PC-9 (cell line): ENCODE data around the gene PDS5B. TPM values are rescaled to one million over a fixed set of nuclear protein-coding genes. Genes with fewer than 3 reads are reported as not detected.

ENCODE experiments used
- BruUV-seq: library from RNA; stranded (reverse); fragments of 400-500 nt; replicated peaks from 2 replicates; lab custom pipeline; 2021; lab: Mats Ljungman, UMichigan
- CTCF ChIA-PET: fragments of 300-600 bp; sonication (Branson Sonifier 250); formaldehyde crosslinking; loops from one replicate; lab custom pipeline; 2022; ENCODE audit warnings: antibody characterized with exemption; lab: Charles Lee
- POLR2A ChIA-PET: fragments of 300-600 bp; sonication (Branson Sonifier 250); formaldehyde crosslinking; loops from one replicate; lab custom pipeline; 2022; ENCODE audit warnings: antibody characterized with exemption; ENCODE audit not compliant: unreplicated experiment; lab: Charles Lee
- DNase-seq, 2 experiments: peaks; one replicate each; pipeline versions ENCODE4 v3.0.0 to v3.0.0-alpha.2; 2015 to 2022; ENCODE audit warnings: mixed read lengths in 1 of 2
- H2AFZ ChIP-seq: fragments of 200-600 bp; sonication (generic); 2 replicates; pipeline ENCODE4 v1.8.1; 2017; ENCODE audit warnings: antibody characterized with exemption
- H3F3A ChIP-seq: fragments of 200-600 bp; sonication (generic); 2 replicates; pipeline ENCODE4 v1.8.1; 2017; ENCODE audit warnings: antibody characterized with exemption, mild to moderate bottlenecking, low read depth; ENCODE audit not compliant: insufficient read depth
- H3K27ac ChIP-seq: fragments of 200-600 bp; sonication (generic); 2 replicates; pipeline ENCODE4 v1.6.1; 2016; ENCODE audit warnings: mixed run types
- H3K27me3 ChIP-seq: fragments of 200-600 bp; sonication (generic); 2 replicates; pipeline ENCODE4 v1.6.1; 2016; ENCODE audit warnings: low read depth, mixed run types; ENCODE audit not compliant: insufficient read depth
- H3K36me3 ChIP-seq: fragments of 200-600 bp; sonication (generic); 2 replicates; pipeline ENCODE4 v1.6.1; 2016; ENCODE audit warnings: low read depth, mixed run types
- H3K4me1 ChIP-seq: fragments of 200-600 bp; sonication (generic); replicated peaks from 2 replicates; pipeline ENCODE4 v1.6.1; 2016; ENCODE audit warnings: mixed run types; ENCODE audit not compliant: insufficient read depth
- H3K4me2 ChIP-seq: fragments of 200-600 bp; sonication (generic); 2 replicates; pipeline ENCODE4 v1.6.1; 2017; ENCODE audit warnings: mixed run types
- H3K4me3 ChIP-seq: fragments of 200-600 bp; sonication (generic); 2 replicates; pipeline ENCODE4 v1.6.1; 2016; ENCODE audit warnings: mixed run types
- H3K79me2 ChIP-seq: fragments of 200-600 bp; sonication (generic); 2 replicates; pipeline ENCODE4 v1.6.1; 2017; ENCODE audit warnings: low read depth, mixed run types
- H3K9me2 ChIP-seq: fragments of 200-600 bp; sonication (generic); 2 replicates; pipeline ENCODE4 v1.8.1; 2017; ENCODE audit warnings: mild to moderate bottlenecking; ENCODE audit not compliant: insufficient read depth
- H3K9me3 ChIP-seq: fragments of 200-600 bp; sonication (generic); 2 replicates; pipeline ENCODE4 v1.8.1; 2016; ENCODE audit warnings: low read depth; ENCODE audit not compliant: insufficient read depth
- H4K20me1 ChIP-seq: fragments of 200-600 bp; sonication (generic); 2 replicates; pipeline ENCODE4 v1.8.1; 2017; ENCODE audit not compliant: insufficient read depth
- EZH2 ChIP-seq: fragments of 200-600 bp; sonication (generic); IDR thresholded peaks from 2 replicates; pipeline ENCODE4 v1.8.0; 2017; ENCODE audit warnings: antibody characterized with exemption, low read depth
- intact Hi-C: fragments of 100-400 bp; cut with micrococcal nuclease; formaldehyde crosslinking; loops from one replicate; pipeline ENCODE4 v1.10.0; 2022; ENCODE audit not compliant: unreplicated experiment
- total RNA-seq: library from RNA; stranded (reverse); gene quantifications from 2 replicates; pipeline ENCODE4 v1.2.3, GENCODE V29; 2021
- TF ChIP-seq, protein P1 (sequence below): fragments of 200-600 bp; sonication (generic); conservative IDR thresholded peaks from 2 replicates; pipeline ENCODE4 v1.6.1; 2017; ENCODE audit warnings: mixed run types, antibody characterized with exemption, mild to moderate bottlenecking, moderate library complexity

The PDS5B gene
- total RNA-seq, 1 experiment from 2014 or later: 37.6 TPM

DNA sequence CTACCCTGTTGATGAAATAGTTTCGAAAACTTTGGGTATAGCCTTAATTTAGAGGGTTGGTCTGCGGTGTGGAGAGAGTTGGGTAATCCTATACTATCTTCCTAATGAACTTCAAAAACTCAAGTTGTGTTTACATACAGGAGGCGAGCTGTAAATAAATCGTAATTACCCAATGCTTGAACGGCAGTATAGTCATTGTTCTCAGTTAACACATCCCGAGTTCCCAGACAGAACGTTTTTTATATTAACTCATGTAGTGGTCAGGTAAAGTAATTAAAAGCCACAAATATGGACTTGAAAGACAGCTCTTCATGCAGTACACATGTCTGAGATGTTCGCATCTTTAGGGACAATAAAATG, 1.5 kb downstream of the PDS5B start:
- Histone ChIP-seq H3K27me3 (no peaks in the 10 kb centered on the region), H3K4me1 (peaks cover 30% of the 10 kb centered on the region), H3K79me2 (peaks cover 57% of the 10 kb centered on the region), H3F3A (peaks cover 13% of the 10 kb centered on the region), H3K36me3 (0 out of 2 replicates have a peak, but pooled peaks cover 5% of the 10 kb centered on the region), H3K9me2 (no peaks in the 10 kb centered on the region), H4K20me1 (peaks cover 24% of the 10 kb centered on the region; the same call in 1 of the 2 replicates), H3K4me2 (peak overlapping the region; percentile 89), H3K9me3 (no peaks in the 10 kb centered on the region), H3K27ac (peak overlapping the region; percentile 66), H3K4me3 (peak overlapping the region; percentile 71), H2AFZ (peak overlapping the region; percentile 77)
- CTCF ChIA-PET: interaction anchor here (1.2 kb wide), 1 partner anchor 52 kb away, joined by 3 read pairs; no protein-coding TSS in a partner anchor
- TF ChIP-seq, protein P1, sequence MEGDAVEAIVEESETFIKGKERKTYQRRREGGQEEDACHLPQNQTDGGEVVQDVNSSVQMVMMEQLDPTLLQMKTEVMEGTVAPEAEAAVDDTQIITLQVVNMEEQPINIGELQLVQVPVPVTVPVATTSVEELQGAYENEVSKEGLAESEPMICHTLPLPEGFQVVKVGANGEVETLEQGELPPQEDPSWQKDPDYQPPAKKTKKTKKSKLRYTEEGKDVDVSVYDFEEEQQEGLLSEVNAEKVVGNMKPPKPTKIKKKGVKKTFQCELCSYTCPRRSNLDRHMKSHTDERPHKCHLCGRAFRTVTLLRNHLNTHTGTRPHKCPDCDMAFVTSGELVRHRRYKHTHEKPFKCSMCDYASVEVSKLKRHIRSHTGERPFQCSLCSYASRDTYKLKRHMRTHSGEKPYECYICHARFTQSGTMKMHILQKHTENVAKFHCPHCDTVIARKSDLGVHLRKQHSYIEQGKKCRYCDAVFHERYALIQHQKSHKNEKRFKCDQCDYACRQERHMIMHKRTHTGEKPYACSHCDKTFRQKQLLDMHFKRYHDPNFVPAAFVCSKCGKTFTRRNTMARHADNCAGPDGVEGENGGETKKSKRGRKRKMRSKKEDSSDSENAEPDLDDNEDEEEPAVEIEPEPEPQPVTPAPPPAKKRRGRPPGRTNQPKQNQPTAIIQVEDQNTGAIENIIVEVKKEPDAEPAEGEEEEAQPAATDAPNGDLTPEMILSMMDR: no peak
- TF ChIP-seq EZH2: no peak
- POLR2A ChIA-PET: interaction anchor here (0.5 to 0.9 kb wide), 4 partner anchors 12 to 1419 kb away, joined by 3 to 7 read pairs (median 5); no protein-coding TSS in a partner anchor
- no TSS peak for BruUV-seq
- peak in 1 of 2 experiments; percentile 45 for DNase-seq
- intact Hi-C loops: loop anchor here (1.0 to 5.0 kb wide), 8 partner anchors 51 to 1231 kb away; partner anchors contain the start of genes BRCA2, RFC3 and ZAR1L

- H3K4me1 ChIP-seq: peaks cover 30% of the 10 kb centered on the region
- H3K27ac ChIP-seq: peak overlapping the region; percentile 66
- peak overlapping the region; percentile 71 for H3K4me3 ChIP-seq
- H3K27me3 ChIP-seq: no peaks in the 10 kb centered on the region
- H3K9me2 ChIP-seq: no peaks in the 10 kb centered on the region
- ChIA-PET CTCF (interaction anchor here (1.2 kb wide), 1 partner anchor 51 kb away, joined by 3 read pairs; no protein-coding TSS in a partner anchor), POLR2A (no interaction called here)
- peaks cover 67% of the 10 kb centered on the region for H3K79me2 ChIP-seq
- peaks cover 13% of the 10 kb centered on the region for H3F3A ChIP-seq
- H3K4me2 ChIP-seq: peak overlapping the region; percentile 89
- no peak for DNase-seq
- peaks cover 24% of the 10 kb centered on the region; the same call in 1 of the 2 replicates for H4K20me1 ChIP-seq
- intact Hi-C loops: loop anchor here (5.0 kb wide), 2 partner anchors 529 to 639 kb away; no protein-coding TSS in a partner anchor
- 0 out of 2 replicates have a peak, but pooled peaks cover 9% of the 10 kb centered on the region for H3K36me3 ChIP-seq
- H3K9me3 ChIP-seq: no peaks in the 10 kb centered on the region
- no peak overlapping the region for H2AFZ ChIP-seq
- no TSS peak for BruUV-seq
- TF ChIP-seq EZH2: no peak
These were observed 2.5 kb downstream of the PDS5B start for GRCh38 chr13:32588736-32589135.

- Histone ChIP-seq H3F3A (peaks cover 13% of the 10 kb centered on the region), H3K4me1 (peaks cover 30% of the 10 kb centered on the region), H3K4me3 (peak overlapping the region; percentile 71; the same call in 1 of the 2 replicates), H3K4me2 (peak overlapping the region; percentile 89), H3K9me3 (no peaks in the 10 kb centered on the region), H4K20me1 (peaks cover 24% of the 10 kb centered on the region; the same call in 1 of the 2 replicates), H3K36me3 (0 out of 2 replicates have a peak, but pooled peaks cover 9% of the 10 kb centered on the region), H3K79me2 (peaks cover 74% of the 10 kb centered on the region), H2AFZ (no peak overlapping the region), H3K9me2 (no peaks in the 10 kb centered on the region), H3K27me3 (no peaks in the 10 kb centered on the region), H3K27ac (no peak overlapping the region)
- intact Hi-C loops: loop anchor here (5.0 kb wide), 2 partner anchors 528 to 638 kb away; no protein-coding TSS in a partner anchor
- POLR2A ChIA-PET: no interaction called here
- BruUV-seq: no TSS peak
- DNase-seq: no peak
- TF ChIP-seq, protein P1: no peak
- CTCF ChIA-PET: no interaction called here
These were observed 3.2 kb downstream of the PDS5B start for GRCh38 chr13:32589471-32589870.
